Kasumi-1 (cell line): ENCODE measurements around the gene TMEM187.

Experiments
- DNase-seq, 2 experiments: peaks; one replicate each; lab custom pipeline; 2025; lab: John Stamatoyannopoulos, UW

The TMEM187 gene

DNA sequence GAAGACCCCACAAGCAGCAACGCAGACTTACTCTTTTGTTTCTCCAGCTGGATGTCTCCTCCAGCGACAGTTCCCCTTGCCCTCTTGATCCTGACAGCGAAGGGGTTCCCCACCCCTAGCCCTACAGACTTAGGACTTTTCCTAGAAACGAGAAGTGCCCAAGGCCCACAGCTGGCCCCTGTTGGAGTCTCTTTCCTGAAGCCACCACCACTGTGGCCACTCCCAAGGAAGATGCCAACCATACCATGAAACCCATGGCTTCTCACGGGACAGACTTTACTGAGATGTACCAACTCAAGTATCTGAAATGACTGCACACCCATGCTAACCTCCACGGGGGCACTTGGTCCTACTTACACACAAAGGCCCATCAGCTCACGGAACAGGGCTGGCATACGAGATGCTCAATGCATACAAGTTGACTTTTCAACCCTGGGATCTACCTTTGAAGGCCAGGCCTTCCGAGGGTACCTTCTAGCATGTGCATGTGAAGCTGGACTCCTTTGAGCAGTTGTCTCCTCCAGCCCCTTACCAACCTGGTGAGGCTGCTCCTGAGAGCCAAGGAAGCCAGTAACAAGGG, 48.1 kb downstream of the TMEM187 start:
- peak in 1 of 2 experiments; percentile 52 for DNase-seq

GRCh38 chrX:154021131-154021611, 48.6 kb downstream of the TMEM187 start:
- no peak for DNase-seq

DNA sequence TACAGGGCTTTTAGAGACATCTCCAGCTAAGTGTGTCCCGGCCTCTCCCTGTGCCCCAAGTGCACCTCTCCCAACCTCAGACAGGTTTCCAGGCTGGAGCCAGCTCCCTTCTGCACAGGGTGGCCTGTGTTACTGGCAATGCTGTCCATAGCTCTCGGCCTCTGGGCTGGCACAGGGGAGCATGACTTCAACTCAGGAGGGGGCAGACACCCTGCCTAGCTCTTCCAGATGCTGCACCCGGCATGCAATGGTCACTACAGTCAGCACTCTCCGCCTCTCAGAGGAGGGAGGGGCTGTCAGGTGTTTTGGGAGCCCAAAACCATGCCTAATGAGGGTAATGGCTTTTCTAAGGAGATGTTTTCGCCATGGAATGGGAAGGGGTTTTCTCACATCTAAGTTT, 49.6 kb downstream of the TMEM187 start:
- DNase-seq: no peak

DNA sequence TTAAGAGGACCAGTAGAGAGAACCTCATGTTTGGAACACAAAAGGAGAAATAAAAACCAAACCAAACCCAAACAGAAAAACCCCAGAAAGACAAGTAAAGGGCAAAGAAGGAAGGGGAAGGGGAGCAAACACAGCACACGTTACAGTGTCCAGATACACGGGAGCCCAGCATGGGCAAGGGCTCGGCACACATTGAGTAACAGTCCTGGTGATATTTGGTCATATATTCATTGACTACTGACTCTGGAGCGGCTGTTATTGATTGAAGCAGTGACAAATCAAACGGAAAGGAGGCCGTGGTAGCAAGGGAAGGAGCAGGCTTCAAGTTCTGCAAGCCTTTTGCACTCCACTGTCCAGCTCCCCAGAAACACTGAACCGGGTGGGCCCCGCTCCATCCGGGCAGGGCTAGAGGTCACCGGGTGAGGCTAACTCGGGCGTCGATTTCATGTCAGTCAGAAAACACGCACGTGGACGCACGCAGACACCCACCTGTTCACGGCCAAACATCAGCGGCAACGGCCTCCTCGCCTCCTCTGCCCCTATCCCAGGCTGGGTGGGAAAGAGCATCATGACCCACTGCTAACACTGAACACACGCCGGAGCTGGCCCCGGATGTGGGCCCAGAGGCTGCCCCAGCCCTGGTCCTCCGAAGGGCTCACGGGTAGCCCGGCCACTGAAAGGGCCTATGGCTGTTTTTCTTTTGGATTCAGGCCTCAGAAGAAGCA, 50.9 kb downstream of the TMEM187 start:
- no peak for DNase-seq

DNA sequence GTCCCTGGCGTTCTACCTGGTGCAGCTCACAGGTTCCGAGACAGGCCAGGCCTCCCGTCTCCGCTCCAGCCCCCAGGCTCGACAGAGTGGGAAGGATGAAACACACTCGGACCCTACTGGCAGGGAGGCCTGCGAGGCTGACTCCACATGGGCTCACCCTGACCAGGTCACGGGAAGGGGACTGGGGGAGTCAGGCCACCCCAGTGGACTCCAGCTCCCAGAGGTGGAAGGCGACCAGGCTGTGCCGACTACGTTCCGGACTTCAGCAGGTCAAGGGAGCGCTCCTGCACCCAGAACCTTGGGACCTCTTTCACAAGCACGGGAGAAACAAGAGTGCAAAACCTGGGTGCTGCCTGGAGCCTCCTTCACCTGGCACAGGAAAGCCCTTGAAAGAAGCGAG, 51.7 kb downstream of the TMEM187 start:
- DNase-seq: no peak

- DNase-seq: no peak
Measured at GRCh38 chrX:154025230-154025629, 52.7 kb downstream of the TMEM187 start.

DNA sequence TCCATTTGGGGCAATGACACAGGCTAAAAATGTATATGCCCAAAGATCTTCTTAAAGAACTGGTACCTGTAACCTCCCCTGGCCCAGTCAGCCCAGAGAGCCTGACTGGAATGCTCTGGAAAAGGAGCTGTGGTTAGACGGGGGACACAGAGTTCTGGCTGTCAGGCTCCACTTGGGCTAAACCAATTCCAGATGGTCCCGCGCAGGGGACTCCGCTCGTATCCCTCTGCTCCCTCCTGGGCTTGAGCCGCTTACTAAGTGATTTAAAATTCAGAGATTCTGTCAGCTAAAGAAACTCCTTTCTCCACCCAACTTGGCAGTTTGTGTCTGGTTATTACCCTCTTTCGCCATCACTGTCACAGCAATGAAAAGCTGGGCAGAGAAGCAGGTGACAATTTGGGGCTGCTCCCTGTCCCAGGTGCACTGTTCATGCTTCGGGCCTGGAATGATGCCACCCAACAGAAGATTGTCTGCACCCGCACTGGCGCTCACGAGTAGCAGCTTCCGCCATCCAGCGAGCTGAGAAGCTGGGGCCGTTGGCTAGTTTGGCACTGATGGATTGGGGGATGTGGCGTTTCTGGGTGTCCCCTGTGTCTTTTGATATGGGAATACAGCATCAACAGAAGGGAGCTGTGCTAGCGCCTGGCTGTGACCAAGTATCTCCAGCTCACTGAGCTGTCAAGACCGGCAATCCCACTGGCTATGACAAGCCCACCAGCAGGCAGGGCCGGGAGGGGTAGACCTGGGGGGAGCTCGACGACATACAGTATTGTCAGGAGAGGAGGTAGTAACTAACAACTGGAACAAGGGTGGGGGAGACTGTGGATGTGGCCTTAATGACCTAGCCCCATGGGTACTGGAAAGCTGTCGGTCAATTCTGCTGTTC, 53.8 kb downstream of the TMEM187 start:
- no peak for DNase-seq

DNA sequence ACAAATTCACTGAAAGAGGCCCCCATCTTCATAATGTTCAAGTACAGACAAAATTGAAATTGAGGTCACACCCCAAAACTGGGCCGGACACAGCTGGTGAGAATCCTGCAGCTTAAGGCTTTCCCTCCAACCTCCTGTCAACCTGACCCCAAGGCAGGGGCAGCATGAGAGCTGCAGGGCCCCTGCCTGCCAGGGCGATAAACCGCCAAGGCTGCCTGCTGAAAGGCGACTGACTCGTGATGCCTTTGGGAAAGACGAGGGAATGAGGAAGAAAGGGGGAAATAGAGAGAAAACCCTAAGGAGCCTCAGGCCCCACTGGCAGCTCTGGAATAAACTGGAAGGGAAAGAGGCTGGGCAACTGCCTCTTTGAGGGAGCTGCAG, 54.5 kb downstream of the TMEM187 start:
- DNase-seq: no peak

GRCh38 chrX:154027986-154028385, 55.4 kb downstream of the TMEM187 start:
- no peak for DNase-seq

GRCh38 chrX:154028502-154029184, 56.1 kb downstream of the TMEM187 start:
- DNase-seq: no peak

DNA sequence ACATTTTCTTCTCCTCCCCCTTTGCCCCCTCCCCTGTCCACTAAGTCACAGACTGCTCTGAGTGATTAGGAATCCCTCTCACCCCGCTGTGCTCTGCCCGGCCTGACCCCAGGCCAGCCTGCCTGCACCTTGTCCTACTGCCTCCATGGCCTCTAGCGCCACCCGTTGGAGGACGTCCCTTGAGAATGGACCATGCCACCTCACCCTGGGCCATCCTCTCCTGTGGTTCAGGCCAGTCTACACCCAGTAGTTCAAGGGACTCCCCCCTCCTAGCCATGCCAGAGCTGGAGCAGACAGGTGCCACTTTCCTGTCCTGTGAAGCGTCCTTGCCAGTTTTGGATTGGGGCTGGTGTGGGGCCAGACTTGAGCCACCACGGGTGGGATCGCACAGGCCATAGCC, 56.9 kb downstream of the TMEM187 start:
- DNase-seq: no peak

- no peak for DNase-seq
Measured at GRCh38 chrX:154030266-154030665, 57.7 kb downstream of the TMEM187 start.

GRCh38 chrX:154030715-154031305, 58.3 kb downstream of the TMEM187 start:
- no peak for DNase-seq

GRCh38 chrX:154032160-154032559, 59.6 kb downstream of the TMEM187 start:
- DNase-seq: no peak

GRCh38 chrX:154032653-154033052, 60.1 kb downstream of the TMEM187 start:
- no peak for DNase-seq
